Astrocyte of the spinal cord (primary cell): Measurements from ENCODE around the gene PTPRC.

ENCODE experiments used
- DNase-seq: peaks from one replicate; pipeline ENCODE4 v3.0.0; 2011; ENCODE audit warnings: low read depth, low spot score
- H3K4me3 ChIP-seq: 2 replicates; pipeline ENCODE4 v1.5.1; 2011; ENCODE audit warnings: low read depth, mild to moderate bottlenecking, low read length, moderate library complexity
- in situ Hi-C: cut with HindIII; loops from 2 replicates; pipeline ENCODE4 v1.10.0; 2017; ENCODE audit warnings: low sequenced_read_pairs
- TF ChIP-seq, protein P1 (sequence below): IDR thresholded peaks from 2 replicates; pipeline ENCODE4 v1.5.1; 2012; ENCODE audit warnings: low read depth, mild to moderate bottlenecking, low read length, inconsistent platforms

Gene PTPRC

DNA sequence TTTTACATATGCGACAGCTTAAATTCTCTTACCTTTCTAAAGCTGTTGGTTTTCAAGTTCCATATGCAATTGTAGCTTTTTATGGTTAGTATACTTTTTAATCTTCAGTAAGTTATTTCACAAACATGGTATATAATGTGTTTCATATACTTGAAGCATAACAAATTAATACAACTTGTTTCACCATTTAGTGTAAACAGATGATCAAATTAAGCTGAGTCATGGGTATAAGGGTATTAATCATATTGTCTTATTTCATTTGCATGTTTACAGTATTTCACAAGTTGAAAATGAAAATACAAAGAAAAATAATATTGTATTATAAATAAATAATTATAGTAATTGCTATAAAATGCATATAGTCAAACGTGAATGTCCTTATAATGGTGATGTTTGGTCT is 92.1 kb downstream of the PTPRC start:
- in situ Hi-C loops = no loop called here
- no peak for DNase-seq
- no peak overlapping the region for H3K4me3 ChIP-seq
- TF ChIP-seq, protein P1, sequence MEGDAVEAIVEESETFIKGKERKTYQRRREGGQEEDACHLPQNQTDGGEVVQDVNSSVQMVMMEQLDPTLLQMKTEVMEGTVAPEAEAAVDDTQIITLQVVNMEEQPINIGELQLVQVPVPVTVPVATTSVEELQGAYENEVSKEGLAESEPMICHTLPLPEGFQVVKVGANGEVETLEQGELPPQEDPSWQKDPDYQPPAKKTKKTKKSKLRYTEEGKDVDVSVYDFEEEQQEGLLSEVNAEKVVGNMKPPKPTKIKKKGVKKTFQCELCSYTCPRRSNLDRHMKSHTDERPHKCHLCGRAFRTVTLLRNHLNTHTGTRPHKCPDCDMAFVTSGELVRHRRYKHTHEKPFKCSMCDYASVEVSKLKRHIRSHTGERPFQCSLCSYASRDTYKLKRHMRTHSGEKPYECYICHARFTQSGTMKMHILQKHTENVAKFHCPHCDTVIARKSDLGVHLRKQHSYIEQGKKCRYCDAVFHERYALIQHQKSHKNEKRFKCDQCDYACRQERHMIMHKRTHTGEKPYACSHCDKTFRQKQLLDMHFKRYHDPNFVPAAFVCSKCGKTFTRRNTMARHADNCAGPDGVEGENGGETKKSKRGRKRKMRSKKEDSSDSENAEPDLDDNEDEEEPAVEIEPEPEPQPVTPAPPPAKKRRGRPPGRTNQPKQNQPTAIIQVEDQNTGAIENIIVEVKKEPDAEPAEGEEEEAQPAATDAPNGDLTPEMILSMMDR = no peak

GRCh38 chr1:198734323-198735008 is 95.6 kb downstream of the PTPRC start:
- TF ChIP-seq, protein P1 = no peak
- in situ Hi-C loops = no loop called here
- H3K4me3 ChIP-seq = no peak overlapping the region
- peak; percentile 17 for DNase-seq

DNA sequence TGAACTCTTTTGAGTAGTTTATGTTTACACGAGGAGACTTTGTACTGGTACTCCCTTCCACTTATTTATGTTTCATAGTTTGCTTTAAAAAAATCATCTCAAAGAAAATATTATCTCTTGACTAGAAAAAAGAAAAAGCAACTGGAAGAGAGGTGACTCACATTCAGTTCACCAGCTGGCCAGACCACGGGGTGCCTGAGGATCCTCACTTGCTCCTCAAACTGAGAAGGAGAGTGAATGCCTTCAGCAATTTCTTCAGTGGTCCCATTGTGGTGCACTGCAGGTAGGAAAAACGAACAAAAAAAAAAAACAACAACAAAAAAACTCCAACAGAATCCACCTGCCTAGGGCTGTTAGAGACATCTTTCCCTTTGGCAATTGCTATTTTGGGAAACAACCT is 102.9 kb downstream of the PTPRC start:
- no peak overlapping the region for H3K4me3 ChIP-seq
- in situ Hi-C loops = no loop called here
- TF ChIP-seq, protein P1 = no peak
- DNase-seq = peak; percentile 69

DNA sequence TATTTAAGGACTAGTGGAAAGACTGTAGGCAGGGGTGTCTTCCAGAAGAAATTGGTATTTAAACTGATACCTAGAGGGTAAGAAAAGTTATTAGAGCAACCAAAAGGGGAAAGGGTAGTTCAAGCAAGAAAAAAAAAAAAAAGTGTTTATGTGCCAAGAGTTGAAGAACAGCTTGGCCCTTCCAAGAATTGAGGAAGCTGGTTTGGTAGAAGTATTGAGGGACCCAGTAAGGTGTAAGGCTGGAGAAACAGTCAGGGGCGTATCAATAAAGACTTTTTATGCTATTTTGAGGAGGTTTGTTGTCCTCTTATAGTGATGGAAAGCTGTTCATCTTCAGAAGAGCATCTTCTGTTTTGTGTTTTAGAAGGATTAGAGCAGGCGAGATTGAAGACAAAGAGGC is 108.3 kb downstream of the PTPRC start:
- TF ChIP-seq, protein P1 = no peak
- H3K4me3 ChIP-seq = no peak overlapping the region
- in situ Hi-C loops = no loop called here
- DNase-seq = no peak

GRCh38 chr1:198749279-198749678 is 110.4 kb downstream of the PTPRC start:
- TF ChIP-seq, protein P1 = no peak
- DNase-seq = no peak
- H3K4me3 ChIP-seq = no peak overlapping the region
- in situ Hi-C loops = no loop called here

DNA sequence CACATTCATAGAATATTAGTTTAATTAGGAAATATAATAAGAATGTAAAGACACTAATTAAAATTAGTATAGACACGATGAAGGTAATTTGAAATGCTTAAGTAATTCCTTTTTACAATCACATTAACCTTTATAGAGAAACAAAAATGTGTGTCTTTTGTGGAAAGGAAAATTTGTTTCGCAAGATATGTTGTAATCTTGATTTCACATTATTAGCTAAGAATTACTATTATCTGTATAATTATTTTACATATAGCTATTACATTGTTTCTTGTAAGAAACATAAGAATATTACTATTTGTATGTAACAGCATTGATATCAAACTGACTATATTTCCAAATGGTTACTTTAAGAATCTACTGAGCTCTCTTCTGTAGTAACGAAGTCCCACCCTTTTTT is 111.2 kb downstream of the PTPRC start:
- in situ Hi-C loops = no loop called here
- DNase-seq = no peak
- no peak overlapping the region for H3K4me3 ChIP-seq
- TF ChIP-seq, protein P1 = no peak
